ENCODE data around the gene MAN2A1. TPM values are rescaled to one million over a fixed set of nuclear protein-coding genes. Genes with fewer than 3 reads are reported as not detected.

The MAN2A1 gene
- polyA plus RNA-seq, 1 experiment, result 55.8 TPM

- TF ChIP-seq, protein P1, sequence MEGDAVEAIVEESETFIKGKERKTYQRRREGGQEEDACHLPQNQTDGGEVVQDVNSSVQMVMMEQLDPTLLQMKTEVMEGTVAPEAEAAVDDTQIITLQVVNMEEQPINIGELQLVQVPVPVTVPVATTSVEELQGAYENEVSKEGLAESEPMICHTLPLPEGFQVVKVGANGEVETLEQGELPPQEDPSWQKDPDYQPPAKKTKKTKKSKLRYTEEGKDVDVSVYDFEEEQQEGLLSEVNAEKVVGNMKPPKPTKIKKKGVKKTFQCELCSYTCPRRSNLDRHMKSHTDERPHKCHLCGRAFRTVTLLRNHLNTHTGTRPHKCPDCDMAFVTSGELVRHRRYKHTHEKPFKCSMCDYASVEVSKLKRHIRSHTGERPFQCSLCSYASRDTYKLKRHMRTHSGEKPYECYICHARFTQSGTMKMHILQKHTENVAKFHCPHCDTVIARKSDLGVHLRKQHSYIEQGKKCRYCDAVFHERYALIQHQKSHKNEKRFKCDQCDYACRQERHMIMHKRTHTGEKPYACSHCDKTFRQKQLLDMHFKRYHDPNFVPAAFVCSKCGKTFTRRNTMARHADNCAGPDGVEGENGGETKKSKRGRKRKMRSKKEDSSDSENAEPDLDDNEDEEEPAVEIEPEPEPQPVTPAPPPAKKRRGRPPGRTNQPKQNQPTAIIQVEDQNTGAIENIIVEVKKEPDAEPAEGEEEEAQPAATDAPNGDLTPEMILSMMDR (IDR thresholded peaks at IDR 0.05; ENCODE audit: low read depth, low read length), result no peak
- CTCF ChIA-PET, result no interaction called here
- H3K9me3 ChIP-seq (ENCODE audit: control insufficient read depth, insufficient read depth, low read length), result no peaks in the 10 kb centered on the region
- no peak overlapping the region for H3K4me3 ChIP-seq (ENCODE audit: low read depth, low read length)
- POLR2A ChIA-PET, result no interaction called here
- DNase-seq (ENCODE audit: low read depth, low spot score), result no peak
- no peak overlapping the region for H3K27ac ChIP-seq (ENCODE audit: low read depth, low read length)
- no peaks in the 10 kb centered on the region for H3K27me3 ChIP-seq (ENCODE audit: control insufficient read depth, insufficient read depth, low read length)
Measured at GRCh38 chr5:109707531-109707930, 17.8 kb downstream of the MAN2A1 start.

GRCh38 chr5:109708813-109709212 is 19.1 kb downstream of the MAN2A1 start:
- H3K4me3 ChIP-seq (ENCODE audit: low read depth, low read length), result no peak overlapping the region
- DNase-seq (ENCODE audit: low read depth, low spot score), result no peak
- CTCF ChIA-PET, result no interaction called here
- no peaks in the 10 kb centered on the region for H3K9me3 ChIP-seq (ENCODE audit: control insufficient read depth, insufficient read depth, low read length)
- TF ChIP-seq, protein P1 (IDR thresholded peaks at IDR 0.05; ENCODE audit: low read depth, low read length), result no peak
- POLR2A ChIA-PET, result no interaction called here
- no peak overlapping the region for H3K27ac ChIP-seq (ENCODE audit: low read depth, low read length)
- no peaks in the 10 kb centered on the region for H3K27me3 ChIP-seq (ENCODE audit: control insufficient read depth, insufficient read depth, low read length)

- H3K27ac ChIP-seq (ENCODE audit: low read depth, low read length), result no peak overlapping the region
- no peaks in the 10 kb centered on the region for H3K27me3 ChIP-seq (ENCODE audit: control insufficient read depth, insufficient read depth, low read length)
- H3K9me3 ChIP-seq (ENCODE audit: control insufficient read depth, insufficient read depth, low read length), result no peaks in the 10 kb centered on the region
- ChIA-PET CTCF (no interaction called here), POLR2A (no interaction called here)
- TF ChIP-seq, protein P1 (IDR thresholded peaks at IDR 0.05; ENCODE audit: low read depth, low read length), result no peak
- no peak overlapping the region for H3K4me3 ChIP-seq (ENCODE audit: low read depth, low read length)
- no peak for DNase-seq (ENCODE audit: low read depth, low spot score)
Measured at GRCh38 chr5:109709225-109709624, 19.5 kb downstream of the MAN2A1 start.

DNA sequence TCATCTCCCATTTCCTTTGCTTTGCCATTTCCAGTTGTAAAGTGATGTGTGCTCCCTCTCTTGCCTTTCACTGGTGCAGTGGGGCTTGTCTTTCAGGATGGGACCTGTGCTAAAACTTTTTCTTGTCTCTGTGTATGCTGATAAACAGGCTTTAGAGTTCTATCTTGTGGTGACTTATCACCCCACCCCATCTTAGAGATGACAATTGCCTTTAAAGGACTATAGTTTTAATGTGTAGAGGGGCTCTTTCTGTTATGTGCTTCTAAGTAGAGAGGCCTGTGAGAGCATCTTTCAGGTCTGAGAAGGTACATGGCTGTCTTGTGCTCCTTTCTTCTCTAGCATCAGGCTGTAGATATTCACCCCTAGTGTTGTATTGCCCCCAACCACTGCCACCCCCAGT is 21.9 kb downstream of the MAN2A1 start:
- ChIA-PET POLR2A (no interaction called here), CTCF (interaction anchor here (0.5 kb wide), 1 partner anchor 111 kb away, joined by 3 read pairs; no protein-coding TSS in a partner anchor)
- Histone ChIP-seq H3K27ac (ENCODE audit: low read depth, low read length) (no peak overlapping the region), H3K9me3 (ENCODE audit: control insufficient read depth, insufficient read depth, low read length) (no peaks in the 10 kb centered on the region), H3K27me3 (ENCODE audit: control insufficient read depth, insufficient read depth, low read length) (no peaks in the 10 kb centered on the region), H3K4me3 (ENCODE audit: low read depth, low read length) (no peak overlapping the region)
- DNase-seq (ENCODE audit: low read depth, low spot score), result no peak
- TF ChIP-seq, protein P1 (IDR thresholded peaks at IDR 0.05; ENCODE audit: low read depth, low read length), result no peak

GRCh38 chr5:109713453-109713852 is 23.7 kb downstream of the MAN2A1 start:
- ChIA-PET CTCF (no interaction called here), POLR2A (interaction anchor here (0.7 kb wide), 1 partner anchor 20 kb away, joined by 4 read pairs; no protein-coding TSS in a partner anchor)
- no peak overlapping the region for H3K4me3 ChIP-seq (ENCODE audit: low read depth, low read length)
- no peak overlapping the region for H3K27ac ChIP-seq (ENCODE audit: low read depth, low read length)
- no peaks in the 10 kb centered on the region for H3K9me3 ChIP-seq (ENCODE audit: control insufficient read depth, insufficient read depth, low read length)
- H3K27me3 ChIP-seq (ENCODE audit: control insufficient read depth, insufficient read depth, low read length), result no peaks in the 10 kb centered on the region
- TF ChIP-seq, protein P1 (IDR thresholded peaks at IDR 0.05; ENCODE audit: low read depth, low read length), result no peak
- no peak for DNase-seq (ENCODE audit: low read depth, low spot score)

Measured in AG04450 (cell line).